GM23248 (cell line): ENCODE data around the gene FSTL4.

ENCODE experiments used
- EZH2 ChIP-seq: fragments of 200-600 bp; sonication (generic); IDR thresholded peaks from 2 replicates; pipeline ENCODE4 v1.6.1; 2018; ENCODE audit warnings: antibody characterized with exemption, mild to moderate bottlenecking; ENCODE audit not compliant: insufficient read depth, poor library complexity, severe bottlenecking
- EZH2phosphoT487 ChIP-seq: fragments of 200-600 bp; sonication (generic); IDR thresholded peaks from 2 replicates; pipeline ENCODE4 v1.6.1; 2018; ENCODE audit warnings: antibody characterized with exemption, moderate library complexity, mild to moderate bottlenecking, low read depth; ENCODE audit not compliant: insufficient read depth

GRCh38 chr5:133220851-133221674, 391.3 kb downstream of the FSTL4 start:
- TF ChIP-seq EZH2 (no peak), EZH2phosphoT487 (no peak)
